Kidney glomerular epithelial cell (primary cell): ENCODE data around the gene DCAF12.
"Not testable (repeated sequence)": the region's sequence is repeated elsewhere in the genome, so short reads cannot be mapped to it uniquely, and the experiment has no call there.

Experiments used
- DNase-seq: peaks from one replicate; lab custom pipeline; 2025; lab: John Stamatoyannopoulos, UW

Gene DCAF12

DNA sequence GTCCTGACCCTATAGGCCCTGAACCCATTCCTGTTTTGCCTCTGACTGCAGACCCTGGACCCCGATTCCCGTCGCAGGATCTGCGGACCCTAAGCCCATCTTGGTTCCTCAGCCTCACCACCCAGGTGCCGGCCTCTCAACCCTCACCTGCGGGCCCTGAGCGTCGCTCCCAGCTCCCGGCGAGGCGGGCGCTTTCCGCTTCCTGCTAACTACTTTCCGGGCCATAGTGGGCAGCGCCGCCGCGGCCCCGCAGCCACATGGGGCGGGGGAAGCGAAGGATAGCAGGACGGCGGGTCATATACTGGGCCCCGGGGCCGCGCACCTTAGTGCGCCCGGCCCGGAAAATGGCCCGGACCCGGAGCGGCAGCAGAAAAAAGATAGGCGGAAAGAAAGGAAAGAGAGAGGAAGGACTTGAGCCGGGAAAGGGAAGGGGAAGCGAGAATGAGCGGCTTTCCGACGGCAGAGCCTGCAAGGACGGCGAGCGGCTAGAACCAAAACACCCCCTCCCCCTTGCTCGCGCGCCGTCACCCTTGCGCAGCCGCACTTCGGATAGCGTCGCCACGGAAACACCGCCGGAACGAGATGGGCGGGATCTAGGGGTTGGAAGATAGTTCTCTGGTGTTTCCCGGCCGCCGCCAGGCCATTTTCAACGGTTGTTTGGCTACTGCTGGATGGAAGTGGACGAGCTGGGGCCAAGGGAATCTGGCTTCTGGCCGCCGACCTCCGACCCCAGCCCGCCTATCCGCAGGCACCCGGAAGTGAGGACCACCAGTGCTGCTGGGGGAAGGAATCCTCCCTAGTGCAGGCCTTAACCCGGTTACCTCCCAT is at the start of gene DCAF12:
Gene DCAF12, minus strand, starts transcription at position 492 of the 828 bp plus-strand sequence. Its CDS starts 267 bp downstream, at position 225.
- DNase-seq: peak; percentile 81

DNA sequence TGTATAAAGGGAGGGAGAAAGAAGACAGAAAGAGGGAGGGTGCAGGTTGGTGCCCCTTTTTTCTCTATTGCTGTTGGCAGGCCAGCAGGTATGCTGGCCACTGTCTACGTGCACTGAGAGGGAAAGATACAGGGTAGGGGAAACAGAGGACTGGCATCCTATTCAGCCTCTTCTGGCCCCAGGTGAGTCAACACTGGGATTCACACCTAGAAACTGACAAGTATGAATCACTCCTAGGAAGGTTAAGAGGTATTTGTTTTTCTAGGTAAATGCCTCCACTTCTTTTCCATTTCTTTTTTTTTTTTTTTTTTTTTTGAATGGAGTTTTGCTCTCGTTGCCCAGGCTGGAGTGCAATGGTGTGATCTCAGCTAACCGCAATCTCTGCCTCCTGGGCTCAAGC is 49.6 kb upstream of the DCAF12 start:
- no peak for DNase-seq

DNA sequence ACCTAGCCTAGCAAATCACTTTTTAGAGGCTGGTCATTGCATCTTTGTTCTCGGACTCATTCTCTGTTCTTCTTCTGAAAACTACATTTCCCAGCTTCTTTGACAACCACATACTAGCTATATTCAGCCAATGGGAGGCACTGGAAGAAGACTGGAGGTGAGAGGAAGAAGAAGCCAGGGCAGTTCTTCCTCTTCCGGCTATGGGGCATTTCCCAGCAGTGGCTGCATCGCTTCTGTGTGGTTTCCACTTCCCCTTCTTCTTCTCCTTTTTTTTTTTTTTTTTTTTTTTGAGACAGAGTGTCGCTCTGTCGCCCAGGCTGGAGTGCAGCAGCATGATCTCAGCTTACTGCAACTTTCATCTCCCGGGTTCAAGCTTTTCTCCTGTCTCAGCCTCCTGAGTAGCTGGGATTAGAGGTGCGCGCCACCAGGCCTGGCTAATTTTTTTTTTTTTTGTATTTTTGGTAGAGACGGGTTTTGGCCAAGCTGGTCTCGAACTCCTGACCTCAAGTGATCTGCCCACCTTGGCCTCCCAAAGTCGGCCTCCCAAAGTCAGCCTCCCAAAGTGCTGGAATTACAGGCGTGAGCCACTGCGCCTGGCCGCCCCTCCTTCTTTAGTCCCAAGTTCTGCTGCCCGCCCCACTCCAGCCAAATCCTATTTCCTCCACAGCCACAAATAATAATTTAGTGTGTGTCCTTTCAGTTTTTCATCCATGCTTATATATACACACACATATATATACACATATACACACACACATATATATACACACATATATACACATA is 45.4 kb upstream of the DCAF12 start:
- DNase-seq: no peak

DNA sequence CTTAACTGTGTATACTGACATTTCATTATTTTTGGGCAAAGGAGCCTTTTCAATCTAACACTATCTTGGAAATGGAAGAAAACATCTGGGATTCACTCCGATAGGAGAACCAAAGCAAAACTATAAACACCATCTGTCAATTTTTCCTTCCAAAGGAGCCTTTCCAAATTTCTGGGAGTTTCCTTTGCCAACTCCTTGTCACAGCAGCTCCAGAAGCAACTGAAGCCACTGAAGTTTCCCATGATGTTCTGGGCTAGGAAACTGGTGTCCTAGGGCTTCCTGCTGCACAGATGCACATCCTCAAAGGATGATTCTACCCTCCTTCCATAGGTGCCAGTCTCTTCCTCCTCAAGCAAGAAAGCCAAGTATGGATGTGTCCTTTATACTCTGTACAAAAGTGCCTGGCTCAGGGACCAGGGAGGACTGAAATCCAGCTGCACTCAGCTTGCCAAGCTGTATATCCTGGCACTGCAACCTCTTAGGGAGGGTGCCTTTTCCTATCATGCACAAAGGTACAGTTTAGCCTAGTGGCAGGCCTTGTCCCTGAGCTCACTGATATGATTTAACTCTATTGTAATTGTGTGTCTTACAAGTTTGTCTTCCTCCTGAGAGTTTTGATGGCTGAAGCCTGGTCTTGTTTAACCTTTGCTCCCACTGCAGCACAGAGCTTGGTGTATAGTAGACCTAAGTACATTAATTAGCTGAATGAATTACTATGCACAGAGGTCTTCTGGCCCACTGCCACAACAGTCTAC is 43.9 kb upstream of the DCAF12 start:
- DNase-seq: no peak

DNA sequence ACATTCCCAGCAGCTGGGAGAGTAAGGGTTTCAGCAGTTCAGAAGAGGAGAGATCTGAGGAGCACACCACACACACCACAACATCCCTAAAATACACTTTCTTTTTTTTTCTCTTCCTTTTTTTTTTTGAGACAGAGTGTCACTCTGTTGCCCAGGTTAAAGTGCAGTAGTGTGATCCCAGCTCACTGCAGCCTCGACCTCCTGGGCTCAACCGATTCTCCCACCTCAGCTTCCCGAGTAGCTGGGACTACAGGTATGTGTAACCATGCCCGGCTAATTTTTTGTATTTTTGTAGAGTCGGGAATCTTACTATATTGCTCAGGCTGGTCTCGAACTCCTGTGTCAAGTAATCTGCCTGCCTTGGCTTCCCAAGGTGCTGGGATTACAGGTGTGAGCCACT is 42.6 kb upstream of the DCAF12 start:
- no peak for DNase-seq

DNA sequence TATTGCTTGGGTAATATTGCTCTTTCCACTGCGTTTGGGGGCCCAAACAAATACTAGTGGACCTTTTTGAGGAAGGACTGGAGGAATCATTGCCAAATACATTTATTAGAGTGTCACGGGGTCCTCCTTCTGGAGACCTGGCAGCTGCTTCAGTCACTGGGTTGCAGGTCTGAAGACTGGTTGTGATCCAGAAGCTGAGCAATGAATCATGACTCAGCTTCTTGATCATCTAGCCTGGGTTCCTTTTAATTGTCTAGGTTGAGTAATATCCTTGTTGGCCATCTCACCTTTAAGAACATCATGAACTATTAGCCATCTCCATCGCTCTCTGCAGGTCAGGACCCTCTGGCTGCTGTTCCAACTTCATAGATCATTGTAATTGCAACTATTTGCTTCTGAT is 36.9 kb upstream of the DCAF12 start:
- no peak for DNase-seq

DNA sequence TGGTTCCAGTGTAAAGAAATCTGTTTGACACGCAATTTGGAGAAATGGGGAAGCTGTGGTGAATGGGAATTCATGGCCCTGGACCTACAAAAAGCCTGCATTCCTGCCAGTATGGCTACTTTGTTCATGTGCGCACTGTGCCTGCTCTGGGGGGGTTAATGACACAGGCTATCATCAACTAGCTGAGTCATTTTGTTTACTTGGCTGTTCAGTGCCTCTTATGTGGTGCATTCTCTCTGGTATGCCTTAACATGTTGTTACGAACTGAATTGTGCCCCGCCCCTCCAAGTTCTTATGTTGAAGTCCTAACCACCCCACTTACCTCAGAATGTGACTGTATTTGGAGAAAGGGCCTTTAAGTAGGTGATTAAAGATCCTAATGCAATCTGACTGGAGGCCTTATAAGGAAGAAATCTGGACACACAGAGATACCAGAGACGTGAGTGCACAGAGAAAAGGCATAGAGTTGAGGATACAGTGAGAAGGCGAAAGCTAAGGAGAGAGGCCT is 31.9 kb upstream of the DCAF12 start:
- DNase-seq: no peak

DNA sequence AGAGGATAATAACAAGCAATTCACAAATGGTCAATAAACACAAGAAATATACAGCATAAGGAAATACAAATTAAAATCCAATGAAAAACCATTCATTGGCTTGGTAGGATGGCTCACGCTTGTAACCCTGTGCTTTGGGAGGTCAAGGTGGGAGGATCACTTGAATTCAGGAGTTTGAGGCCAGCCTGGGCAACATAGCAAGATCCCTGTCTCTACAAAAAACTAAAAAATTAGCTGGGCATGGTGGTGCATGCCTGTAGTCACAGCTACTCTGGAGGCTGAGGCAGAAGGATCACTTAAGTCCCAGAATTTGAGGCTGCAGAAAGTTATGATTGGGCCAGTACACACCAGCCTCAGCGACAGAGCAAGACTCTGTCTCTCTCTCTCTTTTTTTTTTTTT is 31.4 kb upstream of the DCAF12 start:
- no peak for DNase-seq

DNA sequence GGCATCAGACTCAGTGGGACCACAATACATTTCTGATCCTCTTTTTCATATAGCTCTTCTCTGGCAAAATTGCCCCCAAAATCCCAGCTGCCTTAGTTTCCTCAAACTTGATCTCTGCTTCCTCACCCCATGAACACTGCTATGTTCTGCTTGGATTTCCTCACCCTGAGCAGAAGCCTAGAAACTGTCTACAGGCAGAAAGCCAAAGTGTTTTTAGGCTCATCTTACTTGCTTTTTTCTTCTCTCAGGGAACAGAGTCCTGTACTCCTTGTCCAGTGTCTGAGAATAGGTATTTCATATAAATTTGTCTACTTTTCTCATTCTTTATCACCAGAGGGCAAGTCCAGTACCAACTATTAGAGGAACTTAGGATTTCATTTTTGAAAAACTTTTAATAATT is 30.8 kb upstream of the DCAF12 start:
- DNase-seq: no peak

DNA sequence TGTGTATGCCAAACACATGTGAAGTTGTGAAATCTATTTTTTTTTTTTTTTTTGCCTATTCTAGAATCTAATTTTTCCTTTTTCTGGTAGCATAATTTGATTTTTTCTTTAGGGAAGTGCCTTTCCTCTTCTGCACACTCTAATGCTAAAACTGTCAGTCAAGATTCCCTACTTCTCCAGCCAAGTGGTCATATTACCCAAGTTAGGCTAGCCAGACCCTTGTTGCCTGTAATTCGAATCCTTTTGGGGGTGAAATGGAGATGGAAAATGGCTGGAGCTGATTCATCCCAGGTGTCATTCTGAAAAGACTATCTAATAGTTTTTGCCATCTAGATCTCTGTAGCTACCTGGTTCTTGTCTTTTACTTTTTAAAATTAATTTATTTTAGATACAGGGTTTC is 27.6 kb upstream of the DCAF12 start:
- DNase-seq: no peak

DNA sequence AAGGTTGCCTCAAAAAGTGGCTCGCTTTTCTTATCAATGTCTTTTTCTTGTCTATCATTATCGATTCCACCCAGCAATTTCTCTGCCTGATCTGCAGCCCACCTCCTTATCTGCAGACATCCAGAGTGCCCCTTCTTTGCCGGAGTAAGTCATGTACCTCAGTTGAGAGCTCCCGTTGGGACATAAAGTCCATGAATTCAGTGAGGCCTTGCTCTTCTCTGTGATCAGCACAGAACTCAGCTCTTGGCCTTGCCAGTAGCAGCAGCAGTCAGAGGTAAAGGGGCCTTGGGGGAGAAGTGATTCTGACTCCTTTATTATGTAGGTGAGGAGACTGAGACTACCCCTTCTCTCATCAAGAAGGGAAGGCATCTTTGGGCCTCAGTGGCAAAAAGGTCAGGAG is 24.9 kb upstream of the DCAF12 start:
- DNase-seq: no peak

DNA sequence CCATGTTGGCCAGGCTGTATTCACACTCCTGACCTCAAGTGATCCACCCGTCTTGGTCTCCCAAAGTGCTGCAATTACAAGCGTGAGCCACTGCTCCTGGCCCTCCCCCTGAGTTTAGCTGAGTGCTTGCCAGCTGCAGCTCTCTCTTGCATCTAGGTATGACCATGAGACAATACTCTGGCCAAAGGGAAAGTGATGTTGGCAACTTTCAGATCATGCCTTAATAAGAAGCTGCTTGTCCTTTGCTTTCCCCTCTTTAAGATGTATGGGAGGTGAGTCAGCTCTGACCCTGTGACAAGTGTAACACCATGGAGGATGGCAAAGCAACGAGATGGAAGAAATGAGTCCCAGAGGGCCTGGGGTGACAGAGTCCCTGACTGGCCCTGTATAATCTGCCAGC is 18.7 kb upstream of the DCAF12 start:
- no peak for DNase-seq

DNA sequence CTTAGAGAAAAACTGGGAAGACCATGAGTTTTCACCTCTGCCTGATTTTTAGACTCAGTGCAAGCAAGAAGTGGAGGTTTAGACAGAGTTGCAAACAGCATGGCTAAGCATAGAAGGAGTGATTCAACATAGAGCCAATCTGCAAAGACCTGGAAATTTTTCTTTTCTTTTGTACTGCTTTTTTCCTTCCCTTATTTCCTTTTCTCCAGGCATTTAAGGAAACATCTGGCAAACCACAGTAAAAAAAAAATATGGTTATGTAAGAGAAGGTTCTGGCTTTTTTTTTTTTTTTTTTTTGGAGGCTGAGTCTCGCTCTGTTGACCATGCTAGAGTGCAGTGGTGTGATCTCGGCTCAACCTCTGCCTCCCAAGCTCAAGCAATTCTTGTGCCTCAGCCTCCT is 16.6 kb upstream of the DCAF12 start:
- no peak for DNase-seq

DNA sequence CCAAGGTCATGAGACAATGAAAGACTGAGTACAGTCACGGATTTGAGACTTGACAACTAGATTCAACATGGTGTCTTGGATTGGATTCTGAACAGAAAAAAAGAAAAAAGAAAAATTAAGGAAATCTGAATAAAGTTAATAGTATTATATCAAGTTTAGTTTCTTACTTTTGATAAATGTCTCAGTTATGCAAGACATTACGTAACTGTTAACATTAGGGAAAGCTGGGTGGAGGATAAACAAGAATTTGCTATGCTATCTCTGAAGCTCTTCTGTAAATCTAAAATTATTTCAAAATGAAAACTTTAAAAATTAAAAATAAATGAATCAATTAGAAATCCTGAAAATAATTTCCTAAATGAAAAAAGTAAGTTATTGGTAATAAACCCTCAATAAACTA is 14.4 kb upstream of the DCAF12 start:
- no peak for DNase-seq

DNA sequence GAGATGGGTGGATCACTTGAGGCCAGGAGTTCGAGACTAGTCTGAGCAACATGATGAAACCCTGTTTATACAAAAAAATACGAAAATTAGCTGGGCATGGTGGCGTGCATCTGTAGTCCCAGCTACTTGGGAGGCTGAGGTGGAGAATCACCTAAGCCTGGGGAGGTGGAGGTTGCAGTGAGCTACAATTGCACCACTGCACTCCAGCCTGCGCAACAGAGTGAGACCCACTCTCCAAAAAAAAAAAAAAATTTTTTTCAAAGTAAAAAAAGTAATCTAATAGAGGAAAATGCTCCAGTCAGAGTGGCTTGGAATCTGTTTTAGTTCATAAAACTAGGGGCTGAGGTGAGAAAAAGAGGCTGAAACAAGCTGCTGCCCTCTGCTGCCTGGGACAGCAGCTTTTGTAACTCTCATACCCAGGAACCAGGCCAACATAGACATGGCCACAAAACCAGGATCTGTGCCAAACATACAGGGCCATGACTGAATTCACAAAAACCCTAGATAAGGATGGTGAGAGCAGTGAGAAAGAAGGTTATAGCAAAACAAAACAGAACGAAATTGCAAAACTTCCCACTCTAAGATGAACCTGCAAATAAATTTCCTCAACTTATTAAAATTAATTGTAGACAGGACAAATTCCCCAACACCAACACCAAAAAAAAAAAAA is 13.1 kb upstream of the DCAF12 start:
- peak; percentile 80 for DNase-seq

DNA sequence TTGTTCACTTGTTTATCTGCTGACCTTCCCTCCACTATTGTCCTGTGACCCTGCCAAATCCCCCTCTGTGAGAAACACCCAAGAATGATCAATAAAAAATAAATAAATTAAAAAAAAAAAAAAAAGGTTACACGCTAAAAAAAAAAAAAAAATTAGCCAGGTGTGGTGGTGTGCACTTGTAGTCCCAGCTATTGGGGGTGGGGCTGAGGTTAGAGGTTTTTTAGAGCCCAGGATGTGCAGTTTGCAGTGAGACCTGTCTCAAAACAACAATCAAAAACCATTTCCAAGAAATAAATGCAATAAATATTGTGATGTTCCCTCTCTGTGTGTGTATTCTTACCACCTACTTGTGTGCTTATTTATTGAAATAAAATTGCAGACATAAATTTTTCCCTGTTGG is 12.1 kb upstream of the DCAF12 start:
- DNase-seq: not testable (repeated sequence)

DNA sequence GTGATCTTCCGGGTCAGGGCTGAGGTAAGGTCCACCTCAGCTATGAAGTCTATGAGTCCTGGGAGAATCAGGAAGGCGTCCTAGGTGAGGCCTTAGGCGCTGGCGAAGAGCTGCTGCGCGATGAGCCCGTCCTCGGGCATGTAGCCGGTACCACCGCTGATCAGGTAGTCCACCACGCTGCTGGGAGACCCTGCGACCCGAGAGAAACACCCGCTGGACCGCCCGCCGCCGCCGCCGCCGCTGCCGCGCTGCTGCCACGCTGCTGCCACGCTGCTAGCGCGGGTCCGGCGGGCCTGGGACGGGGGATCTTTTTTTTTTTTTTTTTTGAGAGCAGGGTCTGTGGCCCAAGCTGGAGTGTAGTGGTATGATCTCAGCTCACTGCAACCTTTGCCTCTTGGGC is 8.0 kb upstream of the DCAF12 start:
- no peak for DNase-seq

DNA sequence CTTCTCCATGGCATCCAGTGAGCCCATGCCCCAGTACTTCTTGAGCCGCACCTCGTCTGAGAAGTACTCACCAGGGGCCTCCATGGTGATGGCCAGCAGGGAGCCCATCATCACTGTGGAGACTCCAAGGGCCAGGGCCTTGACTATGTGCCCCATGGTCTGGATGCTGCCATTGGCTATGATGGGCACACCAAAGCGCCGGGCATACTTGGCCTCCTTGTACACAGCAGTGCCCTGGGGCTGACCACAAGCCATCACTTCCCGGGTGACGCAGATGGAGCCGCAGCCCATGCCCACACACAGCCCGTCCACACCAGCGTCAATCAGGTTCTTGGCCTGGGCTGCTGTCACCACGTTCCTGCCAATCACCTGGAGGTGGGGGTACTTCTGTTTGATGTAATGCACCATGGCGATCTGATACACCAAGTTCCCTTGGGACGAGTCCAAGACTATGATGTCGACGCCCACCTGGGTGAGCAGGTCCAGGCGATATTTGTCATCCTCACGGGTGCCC is 7.0 kb upstream of the DCAF12 start:
- no peak for DNase-seq

DNA sequence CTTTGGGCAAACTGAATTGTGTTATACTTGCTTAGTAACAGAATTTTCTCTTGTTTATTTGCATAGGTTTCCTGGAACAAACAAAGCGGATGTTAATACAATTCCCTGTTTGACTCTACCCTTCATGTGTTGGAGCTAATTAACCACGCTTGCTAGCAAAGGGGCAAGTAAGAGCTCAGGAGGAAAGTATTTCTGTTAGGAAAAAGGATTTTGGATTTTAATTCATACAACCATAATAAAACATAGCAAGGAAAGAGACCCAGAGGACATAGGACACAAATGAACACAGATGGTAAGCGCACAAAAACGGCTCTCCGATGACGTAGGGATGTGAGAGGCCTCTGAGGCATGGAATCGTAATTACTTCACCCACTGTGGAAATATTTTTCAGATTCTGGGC is 5.1 kb upstream of the DCAF12 start:
- DNase-seq: no peak

DNA sequence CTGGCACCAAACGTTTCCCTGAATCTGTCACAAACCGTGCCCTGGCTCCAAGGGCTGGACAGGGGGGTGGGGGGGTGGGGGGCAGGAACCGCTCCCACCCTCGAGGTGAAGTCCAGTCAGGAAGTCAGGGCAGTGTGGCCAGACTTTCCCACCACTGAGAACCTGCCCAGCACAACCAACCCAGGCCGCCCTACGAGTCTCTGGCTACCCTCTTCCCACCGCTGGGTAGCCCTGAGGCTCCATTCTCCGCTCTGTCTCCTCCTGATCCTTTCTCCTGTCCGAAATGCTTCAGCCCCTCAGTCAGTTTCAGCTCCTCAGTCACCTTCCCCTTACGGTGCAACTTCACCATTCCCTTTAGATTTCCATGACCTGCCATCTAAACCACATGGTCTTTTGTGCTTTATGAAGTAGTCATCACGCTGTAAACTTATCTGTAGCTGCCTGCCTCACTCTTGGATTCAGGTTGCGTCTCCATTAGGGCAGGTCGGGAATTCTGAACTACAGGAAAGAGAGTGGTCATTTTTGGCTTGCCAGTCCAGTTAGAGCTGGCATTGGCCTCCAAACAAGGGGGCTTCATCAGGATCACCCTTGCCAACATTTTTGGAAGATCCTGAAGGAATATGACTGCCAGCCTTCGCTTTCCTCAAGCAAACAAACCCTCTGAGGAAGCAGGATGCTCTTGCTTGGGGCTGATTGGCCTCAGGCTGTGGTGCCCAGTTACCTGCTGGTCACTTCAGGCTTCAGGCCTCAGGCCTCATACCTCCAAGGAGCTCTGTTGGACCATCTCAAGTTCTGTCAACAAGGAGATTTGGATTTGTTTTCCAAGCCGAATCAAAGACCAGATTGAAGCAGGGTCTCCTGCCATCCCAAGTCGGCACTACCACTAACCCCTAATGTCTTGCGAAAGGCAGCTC is 794 bp upstream of the DCAF12 start:
- DNase-seq: no peak
